Measurements from ENCODE around the gene VAV1.

- TF ChIP-seq CTCF (IDR thresholded peaks at IDR 0.05; ENCODE audit: insufficient read depth, low read length, poor library complexity, severe bottlenecking): no peak
- TF ChIP-seq EZH2phosphoT487 (conservative IDR thresholded peaks at IDR 0.05; ENCODE audit: low read length): no peak
Observed at GRCh38 chr19:6734096-6734696, 38.3 kb upstream of the VAV1 start.

Measured in SU-DHL-6 (cell line).